ENCODE measurements around the gene CSTPP1.

CSTPP1 gene

GRCh38 chr11:46936138-46937110, at the start of gene CSTPP1:
CSTPP1 (plus strand) TSS chr11:46936761; CDS start chr11:46936806, 45 bp downstream.
- peak; percentile 85 to 90 for DNase-seq (ENCODE audit: low read depth in 2 of 2)

- no peak for DNase-seq (ENCODE audit: low read depth in 2 of 2)
Observed at GRCh38 chr11:46888636-46889035, 47.9 kb upstream of the CSTPP1 start.

- DNase-seq (ENCODE audit: low read depth in 2 of 2), result no peak
Observed at GRCh38 chr11:46889251-46889650, 47.3 kb upstream of the CSTPP1 start.

- DNase-seq (ENCODE audit: low read depth in 2 of 2), result peak; percentile 47 to 51
Observed at GRCh38 chr11:46889689-46890475, 46.7 kb upstream of the CSTPP1 start.

- DNase-seq (ENCODE audit: low read depth in 2 of 2), result no peak
Observed at GRCh38 chr11:46890665-46891064, 45.9 kb upstream of the CSTPP1 start.

- no peak for DNase-seq (ENCODE audit: low read depth in 2 of 2)
Observed at GRCh38 chr11:46892109-46892508, 44.5 kb upstream of the CSTPP1 start.

- DNase-seq (ENCODE audit: low read depth in 2 of 2), result no peak
Observed at GRCh38 chr11:46892838-46893237, 43.7 kb upstream of the CSTPP1 start.

- no peak for DNase-seq (ENCODE audit: low read depth in 2 of 2)
Observed at GRCh38 chr11:46894506-46894905, 42.1 kb upstream of the CSTPP1 start.

GRCh38 chr11:46894961-46895360, 41.6 kb upstream of the CSTPP1 start:
- no peak for DNase-seq (ENCODE audit: low read depth in 2 of 2)

- DNase-seq (ENCODE audit: low read depth in 2 of 2), result no peak
Observed at GRCh38 chr11:46895821-46896220, 40.7 kb upstream of the CSTPP1 start.

- DNase-seq (ENCODE audit: low read depth in 2 of 2), result no peak
Observed at GRCh38 chr11:46896719-46897406, 39.7 kb upstream of the CSTPP1 start.

- DNase-seq (ENCODE audit: low read depth in 2 of 2), result no peak
Observed at GRCh38 chr11:46898396-46899095, 38.0 kb upstream of the CSTPP1 start.

- no peak for DNase-seq (ENCODE audit: low read depth in 2 of 2)
Observed at GRCh38 chr11:46899501-46900025, 37.0 kb upstream of the CSTPP1 start.

GRCh38 chr11:46900091-46900746, 36.3 kb upstream of the CSTPP1 start:
- no peak for DNase-seq (ENCODE audit: low read depth in 2 of 2)

GRCh38 chr11:46901156-46901555, 35.4 kb upstream of the CSTPP1 start:
- no peak for DNase-seq (ENCODE audit: low read depth in 2 of 2)

GRCh38 chr11:46902694-46903093, 33.9 kb upstream of the CSTPP1 start:
- no peak for DNase-seq (ENCODE audit: low read depth in 2 of 2)

GRCh38 chr11:46903846-46904245, 32.7 kb upstream of the CSTPP1 start:
- no peak for DNase-seq (ENCODE audit: low read depth in 2 of 2)

- DNase-seq (ENCODE audit: low read depth in 2 of 2), result no peak
Observed at GRCh38 chr11:46905806-46906205, 30.8 kb upstream of the CSTPP1 start.

- no peak for DNase-seq (ENCODE audit: low read depth in 2 of 2)
Observed at GRCh38 chr11:46906609-46907041, 29.9 kb upstream of the CSTPP1 start.

- DNase-seq (ENCODE audit: low read depth in 2 of 2), result no peak
Observed at GRCh38 chr11:46907606-46908005, 29.0 kb upstream of the CSTPP1 start.

All from stimulated activated CD8-positive, alpha-beta memory T cell treated with anti-CD3 and anti-CD28 coated beads, Interleukin-2, amount 100 ng/mL, for 1 hour (primary cell).